GM10266 (cell line): ENCODE data around the gene GAS2L1.

Experiments used
- DNase-seq: peaks from one replicate; pipeline ENCODE4 v3.0.0; 2012; ENCODE audit errors: extremely low spot score
- CTCF ChIP-seq: IDR thresholded peaks from 2 replicates; pipeline ENCODE4 v1.5.1; 2012; ENCODE audit warnings: mild to moderate bottlenecking, low read depth; ENCODE audit not compliant: control insufficient read depth, insufficient read depth; ENCODE audit errors: missing control alignments

The GAS2L1 gene

GRCh38 chr22:29339381-29340235, 33.2 kb downstream of the GAS2L1 start:
- DNase-seq: no peak
- no peak for TF ChIP-seq CTCF

GRCh38 chr22:29340566-29340965, 34.1 kb downstream of the GAS2L1 start:
- DNase-seq: no peak
- no peak for TF ChIP-seq CTCF

GRCh38 chr22:29341056-29341848, 34.8 kb downstream of the GAS2L1 start:
- no peak for TF ChIP-seq CTCF
- DNase-seq: no peak

- DNase-seq: no peak
- no peak for TF ChIP-seq CTCF
Observed at GRCh38 chr22:29341849-29342127, 35.3 kb downstream of the GAS2L1 start.

GRCh38 chr22:29342177-29342576, 35.7 kb downstream of the GAS2L1 start:
- TF ChIP-seq CTCF: no peak
- DNase-seq: no peak

- DNase-seq: no peak
Observed at GRCh38 chr22:29342577-29343312, 36.3 kb downstream of the GAS2L1 start.

More at GRCh38 chr22:29342577-29343312, 36.3 kb downstream of the GAS2L1 start:
- TF ChIP-seq CTCF: no peak
